ENCODE data around the gene GTPBP6.
"Not testable (repeated sequence)": the region's sequence is repeated elsewhere in the genome, so short reads cannot be mapped to it uniquely, and the experiment has no call there.

Gene GTPBP6

GRCh38 chrX:265502-265901 is 53.1 kb downstream of the GTPBP6 start:
- no peak for DNase-seq (ENCODE audit: low read depth, low spot score)

- no peak for DNase-seq (ENCODE audit: low read depth, low spot score)
These were observed 53.8 kb downstream of the GTPBP6 start for GRCh38 chrX:264634-265455.

GRCh38 chrX:264006-264405 is 54.6 kb downstream of the GTPBP6 start:
- not testable (repeated sequence) for DNase-seq (ENCODE audit: low read depth, low spot score)

- no peak for DNase-seq (ENCODE audit: low read depth, low spot score)
These were observed 56.2 kb downstream of the GTPBP6 start for GRCh38 chrX:262381-262909.

- no peak for DNase-seq (ENCODE audit: low read depth, low spot score)
These were observed 56.7 kb downstream of the GTPBP6 start for GRCh38 chrX:261919-262352.

- DNase-seq (ENCODE audit: low read depth, low spot score): no peak
These were observed 57.3 kb downstream of the GTPBP6 start for GRCh38 chrX:261167-261918.

- no peak for DNase-seq (ENCODE audit: low read depth, low spot score)
These were observed 58.8 kb downstream of the GTPBP6 start for GRCh38 chrX:259692-260355.

GRCh38 chrX:258291-259040 is 60.1 kb downstream of the GTPBP6 start:
- no peak for DNase-seq (ENCODE audit: low read depth, low spot score)

- DNase-seq (ENCODE audit: low read depth, low spot score): no peak
These were observed 60.8 kb downstream of the GTPBP6 start for GRCh38 chrX:257681-258289.

- not testable (repeated sequence) for DNase-seq (ENCODE audit: low read depth, low spot score)
These were observed 61.5 kb downstream of the GTPBP6 start for GRCh38 chrX:257054-257453.

- no peak for DNase-seq (ENCODE audit: low read depth, low spot score)
These were observed 62.7 kb downstream of the GTPBP6 start for GRCh38 chrX:255923-256331.

All from iPS DF 19.7 (cell line).